Tongue (tissue), 2 donors: Measurements from ENCODE around the gene CLEC2L. TPM values are rescaled to one million over a fixed set of nuclear protein-coding genes. Genes with fewer than 3 reads are reported as not detected.

Experiments used
- DNase-seq: peaks from one replicate; pipeline ENCODE4 v3.0.0-alpha.2; 2015
- total RNA-seq: library from RNA; depleted of rRNA; stranded (reverse); fragments of >200 nt; gene quantifications from one replicate; pipeline ENCODE4 v1.2.3, GENCODE V29; 2014

Gene CLEC2L
- not detected for total RNA-seq

- peak; percentile 44 for DNase-seq
Measured at GRCh38 chr7:139523199-139523941, at the start of gene CLEC2L. Gene CLEC2L (plus strand): TSS chr7:139523685. CDS start chr7:139523928, 243 bp downstream.

GRCh38 chr7:139476139-139476538 lies 47.3 kb upstream of the CLEC2L start:
- DNase-seq, result no peak

- DNase-seq, result no peak
Measured at GRCh38 chr7:139476891-139477290, 46.6 kb upstream of the CLEC2L start.

- DNase-seq, result no peak
Measured at GRCh38 chr7:139479620-139480019, 43.9 kb upstream of the CLEC2L start.

- no peak for DNase-seq
Measured at GRCh38 chr7:139481364-139481763, 42.1 kb upstream of the CLEC2L start.

- DNase-seq, result no peak
Measured at GRCh38 chr7:139482122-139482521, 41.4 kb upstream of the CLEC2L start.

GRCh38 chr7:139482662-139483466 lies 40.6 kb upstream of the CLEC2L start:
- peak; percentile 6 for DNase-seq

GRCh38 chr7:139487366-139488080 lies 36.0 kb upstream of the CLEC2L start:
- DNase-seq, result no peak

GRCh38 chr7:139488810-139489209 lies 34.7 kb upstream of the CLEC2L start:
- DNase-seq, result no peak

GRCh38 chr7:139490130-139490529 lies 33.4 kb upstream of the CLEC2L start:
- DNase-seq, result no peak

- DNase-seq, result no peak
Measured at GRCh38 chr7:139492293-139492692, 31.2 kb upstream of the CLEC2L start.

GRCh38 chr7:139494835-139495579 lies 28.5 kb upstream of the CLEC2L start:
- DNase-seq, result no peak

- DNase-seq, result no peak
Measured at GRCh38 chr7:139495580-139496125, 27.8 kb upstream of the CLEC2L start.

- DNase-seq, result no peak
Measured at GRCh38 chr7:139496528-139496927, 27.0 kb upstream of the CLEC2L start.

GRCh38 chr7:139500770-139501138 lies 22.7 kb upstream of the CLEC2L start:
- DNase-seq, result no peak

- no peak for DNase-seq
Measured at GRCh38 chr7:139502226-139502625, 21.3 kb upstream of the CLEC2L start.

- no peak for DNase-seq
Measured at GRCh38 chr7:139505563-139505962, 17.9 kb upstream of the CLEC2L start.

GRCh38 chr7:139509535-139509934 lies 13.9 kb upstream of the CLEC2L start:
- no peak for DNase-seq

- DNase-seq, result no peak
Measured at GRCh38 chr7:139511315-139511714, 12.2 kb upstream of the CLEC2L start.

- DNase-seq, result no peak
Measured at GRCh38 chr7:139515266-139515665, 8.2 kb upstream of the CLEC2L start.

- DNase-seq, result no peak
Measured at GRCh38 chr7:139521439-139521838, 2.0 kb upstream of the CLEC2L start.

- no peak for DNase-seq
Measured at GRCh38 chr7:139522830-139523198, 671 bp upstream of the CLEC2L start.
